ENCODE results near the gene MYH9.

DNA sequence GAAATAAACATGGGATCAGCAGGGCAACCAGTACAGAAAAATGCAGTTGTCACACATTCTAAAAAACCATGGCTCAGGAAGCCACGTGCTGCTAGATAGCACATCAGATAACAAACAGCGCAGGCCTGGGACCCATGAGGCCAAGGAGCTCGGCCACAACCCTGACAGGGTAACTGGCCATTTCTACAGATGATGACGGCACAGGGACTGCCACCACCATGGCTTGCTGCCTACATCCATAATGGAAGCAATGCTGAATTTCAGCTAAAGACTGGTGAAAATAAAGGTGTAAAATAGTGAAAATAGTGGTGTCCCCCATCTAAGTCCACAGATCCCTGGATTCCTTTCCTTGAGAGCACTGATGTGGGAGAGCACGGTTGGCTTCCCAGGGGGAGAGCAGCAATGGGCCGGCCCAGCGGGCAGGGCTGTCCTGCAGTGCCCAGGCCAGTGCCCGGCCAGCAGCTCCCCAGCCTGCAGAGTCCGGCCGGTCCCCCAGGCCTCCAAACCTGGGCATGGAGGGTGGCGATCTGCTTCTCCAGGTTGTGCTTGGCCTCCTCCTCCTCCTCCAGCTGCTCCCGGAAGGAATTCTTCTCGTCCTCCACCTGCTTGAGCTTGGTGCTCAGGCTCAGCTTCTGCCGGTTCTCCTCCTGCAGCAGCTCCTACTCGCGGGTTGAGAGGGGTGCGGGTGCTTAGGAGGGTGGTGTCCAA is 94.8 kb downstream of the MYH9 start:
- TF ChIP-seq, protein P1, sequence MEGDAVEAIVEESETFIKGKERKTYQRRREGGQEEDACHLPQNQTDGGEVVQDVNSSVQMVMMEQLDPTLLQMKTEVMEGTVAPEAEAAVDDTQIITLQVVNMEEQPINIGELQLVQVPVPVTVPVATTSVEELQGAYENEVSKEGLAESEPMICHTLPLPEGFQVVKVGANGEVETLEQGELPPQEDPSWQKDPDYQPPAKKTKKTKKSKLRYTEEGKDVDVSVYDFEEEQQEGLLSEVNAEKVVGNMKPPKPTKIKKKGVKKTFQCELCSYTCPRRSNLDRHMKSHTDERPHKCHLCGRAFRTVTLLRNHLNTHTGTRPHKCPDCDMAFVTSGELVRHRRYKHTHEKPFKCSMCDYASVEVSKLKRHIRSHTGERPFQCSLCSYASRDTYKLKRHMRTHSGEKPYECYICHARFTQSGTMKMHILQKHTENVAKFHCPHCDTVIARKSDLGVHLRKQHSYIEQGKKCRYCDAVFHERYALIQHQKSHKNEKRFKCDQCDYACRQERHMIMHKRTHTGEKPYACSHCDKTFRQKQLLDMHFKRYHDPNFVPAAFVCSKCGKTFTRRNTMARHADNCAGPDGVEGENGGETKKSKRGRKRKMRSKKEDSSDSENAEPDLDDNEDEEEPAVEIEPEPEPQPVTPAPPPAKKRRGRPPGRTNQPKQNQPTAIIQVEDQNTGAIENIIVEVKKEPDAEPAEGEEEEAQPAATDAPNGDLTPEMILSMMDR (IDR thresholded peaks at IDR 0.05) = no peak
- no peak for TF ChIP-seq EZH2 (IDR thresholded peaks at IDR 0.05; ENCODE audit: borderline replicate concordance, insufficient read depth, low read depth, low read length, poor library complexity, severe bottlenecking)
